ENCODE measurements around the gene ERF.

ERF gene

GRCh38 chr19:42287017-42287826 is 32.3 kb upstream of the ERF start:
- DNase-seq (ENCODE audit: low read depth, low spot score): no peak
- Histone ChIP-seq H3K36me3 (ENCODE audit: control insufficient read depth, insufficient read depth, low read length) (peaks cover 32% of the 10 kb centered on the region), H3K4me3 (ENCODE audit: low read length) (no peak overlapping the region), H3K27ac (ENCODE audit: low read length) (no peak overlapping the region), H3K9me3 (ENCODE audit: control insufficient read depth, insufficient read depth, low read length) (no peaks in the 10 kb centered on the region), H3K27me3 (ENCODE audit: control insufficient read depth, insufficient read depth, low read length) (no peaks in the 10 kb centered on the region), H3K4me1 (ENCODE audit: control insufficient read depth, insufficient read depth, low read length) (peaks cover 21% of the 10 kb centered on the region)
- WGBS (ENCODE audit: insufficient coverage, insufficient read length): no CpG with 5 or more reads among the region's 30 CpGs

- no peak for DNase-seq (ENCODE audit: low read depth, low spot score)
- WGBS (ENCODE audit: insufficient coverage, insufficient read length): no CpG with 5 or more reads among the region's 13 CpGs
- peaks cover 24% of the 10 kb centered on the region for H3K4me1 ChIP-seq (ENCODE audit: control insufficient read depth, insufficient read depth, low read length)
- H3K4me3 ChIP-seq (ENCODE audit: low read length): no peak overlapping the region
- peaks cover 32% of the 10 kb centered on the region for H3K36me3 ChIP-seq (ENCODE audit: control insufficient read depth, insufficient read depth, low read length)
- H3K9me3 ChIP-seq (ENCODE audit: control insufficient read depth, insufficient read depth, low read length): no peaks in the 10 kb centered on the region
- no peaks in the 10 kb centered on the region for H3K27me3 ChIP-seq (ENCODE audit: control insufficient read depth, insufficient read depth, low read length)
- H3K27ac ChIP-seq (ENCODE audit: low read length): no peak overlapping the region
These were observed 31.6 kb upstream of the ERF start for GRCh38 chr19:42286349-42287016.

- Histone ChIP-seq H3K27me3 (ENCODE audit: control insufficient read depth, insufficient read depth, low read length) (no peaks in the 10 kb centered on the region), H3K27ac (ENCODE audit: low read length) (no peak overlapping the region), H3K36me3 (ENCODE audit: control insufficient read depth, insufficient read depth, low read length) (peaks cover 30% of the 10 kb centered on the region), H3K9me3 (ENCODE audit: control insufficient read depth, insufficient read depth, low read length) (no peaks in the 10 kb centered on the region), H3K4me3 (ENCODE audit: low read length) (no peak overlapping the region), H3K4me1 (ENCODE audit: control insufficient read depth, insufficient read depth, low read length) (peaks cover 24% of the 10 kb centered on the region)
- no peak for DNase-seq (ENCODE audit: low read depth, low spot score)
- WGBS (ENCODE audit: insufficient coverage, insufficient read length): no CpG with 5 or more reads among the region's 6 CpGs
These were observed 31.0 kb upstream of the ERF start for GRCh38 chr19:42285988-42286348.

- no CpG with 5 or more reads among the region's 5 CpGs for WGBS (ENCODE audit: insufficient coverage, insufficient read length)
- Histone ChIP-seq H3K36me3 (ENCODE audit: control insufficient read depth, insufficient read depth, low read length) (peaks cover 26% of the 10 kb centered on the region), H3K4me1 (ENCODE audit: control insufficient read depth, insufficient read depth, low read length) (peaks cover 23% of the 10 kb centered on the region), H3K9me3 (ENCODE audit: control insufficient read depth, insufficient read depth, low read length) (no peaks in the 10 kb centered on the region), H3K27me3 (ENCODE audit: control insufficient read depth, insufficient read depth, low read length) (no peaks in the 10 kb centered on the region), H3K27ac (ENCODE audit: low read length) (no peak overlapping the region), H3K4me3 (ENCODE audit: low read length) (no peak overlapping the region)
- DNase-seq (ENCODE audit: low read depth, low spot score): no peak
These were observed 30.6 kb upstream of the ERF start for GRCh38 chr19:42285541-42285941.

- no CpG with 5 or more reads among the region's 41 CpGs for WGBS (ENCODE audit: insufficient coverage, insufficient read length)
- no peaks in the 10 kb centered on the region for H3K27me3 ChIP-seq (ENCODE audit: control insufficient read depth, insufficient read depth, low read length)
- peak overlapping the region; percentile 78 for H3K4me3 ChIP-seq (ENCODE audit: low read length)
- H3K27ac ChIP-seq (ENCODE audit: low read length): no peak overlapping the region
- no peak for DNase-seq (ENCODE audit: low read depth, low spot score)
- no peaks in the 10 kb centered on the region for H3K9me3 ChIP-seq (ENCODE audit: control insufficient read depth, insufficient read depth, low read length)
- H3K36me3 ChIP-seq (ENCODE audit: control insufficient read depth, insufficient read depth, low read length): peaks cover 22% of the 10 kb centered on the region
- H3K4me1 ChIP-seq (ENCODE audit: control insufficient read depth, insufficient read depth, low read length): peaks cover 21% of the 10 kb centered on the region
These were observed 29.8 kb upstream of the ERF start for GRCh38 chr19:42284591-42285341.

GRCh38 chr19:42284066-42284501 is 29.2 kb upstream of the ERF start:
- Histone ChIP-seq H3K4me1 (ENCODE audit: control insufficient read depth, insufficient read depth, low read length) (peaks cover 21% of the 10 kb centered on the region), H3K4me3 (ENCODE audit: low read length) (peak overlapping the region; percentile 78; the same call in 1 of the 2 replicates), H3K9me3 (ENCODE audit: control insufficient read depth, insufficient read depth, low read length) (no peaks in the 10 kb centered on the region), H3K27ac (ENCODE audit: low read length) (no peak overlapping the region), H3K27me3 (ENCODE audit: control insufficient read depth, insufficient read depth, low read length) (no peaks in the 10 kb centered on the region), H3K36me3 (ENCODE audit: control insufficient read depth, insufficient read depth, low read length) (peaks cover 16% of the 10 kb centered on the region)
- DNase-seq (ENCODE audit: low read depth, low spot score): no peak
- whole genome bisulfite sequencing (ENCODE audit: insufficient coverage, insufficient read length): no CpG with 5 or more reads among the region's 76 CpGs

GRCh38 chr19:42283188-42284065 is 28.5 kb upstream of the ERF start:
- Histone ChIP-seq H3K4me3 (ENCODE audit: low read length) (peak overlapping the region; percentile 78; the same call in 1 of the 2 replicates), H3K9me3 (ENCODE audit: control insufficient read depth, insufficient read depth, low read length) (no peaks in the 10 kb centered on the region), H3K36me3 (ENCODE audit: control insufficient read depth, insufficient read depth, low read length) (peaks cover 14% of the 10 kb centered on the region), H3K27me3 (ENCODE audit: control insufficient read depth, insufficient read depth, low read length) (no peaks in the 10 kb centered on the region), H3K27ac (ENCODE audit: low read length) (no peak overlapping the region), H3K4me1 (ENCODE audit: control insufficient read depth, insufficient read depth, low read length) (peaks cover 21% of the 10 kb centered on the region)
- DNase-seq (ENCODE audit: low read depth, low spot score): no peak
- WGBS (ENCODE audit: insufficient coverage, insufficient read length): 100% methylated on average over 1 of the region's 74 CpGs

GRCh38 chr19:42282819-42283187 is 27.9 kb upstream of the ERF start:
- WGBS (ENCODE audit: insufficient coverage, insufficient read length): 100% methylated on average over 1 of the region's 4 CpGs
- H3K27ac ChIP-seq (ENCODE audit: low read length): no peak overlapping the region
- H3K9me3 ChIP-seq (ENCODE audit: control insufficient read depth, insufficient read depth, low read length): no peaks in the 10 kb centered on the region
- H3K36me3 ChIP-seq (ENCODE audit: control insufficient read depth, insufficient read depth, low read length): peaks cover 12% of the 10 kb centered on the region
- H3K4me1 ChIP-seq (ENCODE audit: control insufficient read depth, insufficient read depth, low read length): peaks cover 21% of the 10 kb centered on the region
- no peaks in the 10 kb centered on the region for H3K27me3 ChIP-seq (ENCODE audit: control insufficient read depth, insufficient read depth, low read length)
- no peak overlapping the region for H3K4me3 ChIP-seq (ENCODE audit: low read length)
- DNase-seq (ENCODE audit: low read depth, low spot score): no peak

- no peaks in the 10 kb centered on the region for H3K9me3 ChIP-seq (ENCODE audit: control insufficient read depth, insufficient read depth, low read length)
- no peaks in the 10 kb centered on the region for H3K27me3 ChIP-seq (ENCODE audit: control insufficient read depth, insufficient read depth, low read length)
- DNase-seq (ENCODE audit: low read depth, low spot score): no peak
- H3K4me1 ChIP-seq (ENCODE audit: control insufficient read depth, insufficient read depth, low read length): peaks cover 21% of the 10 kb centered on the region
- WGBS (ENCODE audit: insufficient coverage, insufficient read length): no CpG with 5 or more reads among the region's 7 CpGs
- H3K27ac ChIP-seq (ENCODE audit: low read length): no peak overlapping the region
- no peak overlapping the region; the same call in 1 of the 2 replicates for H3K4me3 ChIP-seq (ENCODE audit: low read length)
- peaks cover 5% of the 10 kb centered on the region for H3K36me3 ChIP-seq (ENCODE audit: control insufficient read depth, insufficient read depth, low read length)
These were observed 27.2 kb upstream of the ERF start for GRCh38 chr19:42281827-42282762.
